ENCODE data around the gene GAA.

The GAA gene

DNA sequence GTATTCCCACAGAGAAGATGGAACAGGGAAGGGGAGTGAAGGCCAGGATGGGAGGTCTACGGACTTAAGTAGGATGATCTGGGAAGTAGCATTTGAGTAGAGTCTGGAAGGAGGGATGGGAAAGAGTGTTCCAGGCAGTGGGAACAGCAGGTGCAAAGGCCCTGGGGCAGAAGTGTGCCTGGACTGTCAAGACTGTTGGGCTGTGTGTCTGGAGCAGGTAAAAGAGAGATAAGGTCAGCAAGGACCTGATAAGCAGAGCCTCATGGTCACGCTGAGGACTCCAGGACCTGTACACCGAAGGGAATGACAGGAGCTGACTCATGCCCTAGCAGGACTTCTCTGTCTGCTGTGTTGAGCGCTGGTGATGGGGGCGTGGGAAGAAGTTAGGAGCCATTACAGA is 67.7 kb downstream of the GAA start:
- TF ChIP-seq EZH2 (IDR thresholded peaks at IDR 0.05; ENCODE audit: borderline replicate concordance, low read length) = no peak
- TF ChIP-seq, protein P1, sequence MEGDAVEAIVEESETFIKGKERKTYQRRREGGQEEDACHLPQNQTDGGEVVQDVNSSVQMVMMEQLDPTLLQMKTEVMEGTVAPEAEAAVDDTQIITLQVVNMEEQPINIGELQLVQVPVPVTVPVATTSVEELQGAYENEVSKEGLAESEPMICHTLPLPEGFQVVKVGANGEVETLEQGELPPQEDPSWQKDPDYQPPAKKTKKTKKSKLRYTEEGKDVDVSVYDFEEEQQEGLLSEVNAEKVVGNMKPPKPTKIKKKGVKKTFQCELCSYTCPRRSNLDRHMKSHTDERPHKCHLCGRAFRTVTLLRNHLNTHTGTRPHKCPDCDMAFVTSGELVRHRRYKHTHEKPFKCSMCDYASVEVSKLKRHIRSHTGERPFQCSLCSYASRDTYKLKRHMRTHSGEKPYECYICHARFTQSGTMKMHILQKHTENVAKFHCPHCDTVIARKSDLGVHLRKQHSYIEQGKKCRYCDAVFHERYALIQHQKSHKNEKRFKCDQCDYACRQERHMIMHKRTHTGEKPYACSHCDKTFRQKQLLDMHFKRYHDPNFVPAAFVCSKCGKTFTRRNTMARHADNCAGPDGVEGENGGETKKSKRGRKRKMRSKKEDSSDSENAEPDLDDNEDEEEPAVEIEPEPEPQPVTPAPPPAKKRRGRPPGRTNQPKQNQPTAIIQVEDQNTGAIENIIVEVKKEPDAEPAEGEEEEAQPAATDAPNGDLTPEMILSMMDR (IDR thresholded peaks at IDR 0.05; ENCODE audit: low read length) = no peak
- Histone ChIP-seq H3K27me3 (ENCODE audit: insufficient read depth, low read length) (no peaks in the 10 kb centered on the region; the same call in 1 of the 2 replicates), H3K9ac (ENCODE audit: low read length) (no peak overlapping the region)

More for the DNA sequence above, 67.7 kb downstream of the GAA start:
- Histone ChIP-seq H3K36me3 (ENCODE audit: insufficient read depth, low read length) (no peaks in the 10 kb centered on the region), H3F3A (ENCODE audit: insufficient read depth, low read length) (no peaks in the 10 kb centered on the region), H3K4me2 (ENCODE audit: low read length) (no peak overlapping the region), H2AFZ (ENCODE audit: low read length) (no peak overlapping the region), H3K27ac (ENCODE audit: low read depth, low read length, poor library complexity, severe bottlenecking) (no peak overlapping the region), H3K9me3 (ENCODE audit: low read length) (no peaks in the 10 kb centered on the region), H3K9me2 (ENCODE audit: low read depth, low read length) (no peaks in the 10 kb centered on the region), H3K4me3 (ENCODE audit: low read depth, low read length, poor library complexity, severe bottlenecking) (no peak overlapping the region), H3K4me1 (ENCODE audit: insufficient read depth, low read length, severe bottlenecking) (no peaks in the 10 kb centered on the region), H3K79me2 (ENCODE audit: insufficient read depth, low read length) (no peaks in the 10 kb centered on the region), H4K20me1 (ENCODE audit: insufficient read depth, low read length) (no peaks in the 10 kb centered on the region)

All from OCI-LY1 (cell line).